Measurements from ENCODE around the gene ZFAND3.

Gene ZFAND3

GRCh38 chr6:37838219-37838921 is 18.8 kb downstream of the ZFAND3 start:
- no peak overlapping the region for H3K27ac ChIP-seq (ENCODE audit: low read length)
- no peaks in the 10 kb centered on the region for H3K36me3 ChIP-seq (ENCODE audit: control insufficient read depth, low read depth, low read length)
- H3K4me3 ChIP-seq (ENCODE audit: low read length), result no peak overlapping the region
- no peaks in the 10 kb centered on the region for H3K27me3 ChIP-seq (ENCODE audit: control insufficient read depth, insufficient read depth, low read length)
- H3K9ac ChIP-seq (ENCODE audit: low read length), result no peak overlapping the region
- H3K4me1 ChIP-seq (ENCODE audit: control insufficient read depth, low read depth, low read length), result no peaks in the 10 kb centered on the region
- no peaks in the 10 kb centered on the region for H3K9me3 ChIP-seq (ENCODE audit: control insufficient read depth, low read depth, low read length)

DNA sequence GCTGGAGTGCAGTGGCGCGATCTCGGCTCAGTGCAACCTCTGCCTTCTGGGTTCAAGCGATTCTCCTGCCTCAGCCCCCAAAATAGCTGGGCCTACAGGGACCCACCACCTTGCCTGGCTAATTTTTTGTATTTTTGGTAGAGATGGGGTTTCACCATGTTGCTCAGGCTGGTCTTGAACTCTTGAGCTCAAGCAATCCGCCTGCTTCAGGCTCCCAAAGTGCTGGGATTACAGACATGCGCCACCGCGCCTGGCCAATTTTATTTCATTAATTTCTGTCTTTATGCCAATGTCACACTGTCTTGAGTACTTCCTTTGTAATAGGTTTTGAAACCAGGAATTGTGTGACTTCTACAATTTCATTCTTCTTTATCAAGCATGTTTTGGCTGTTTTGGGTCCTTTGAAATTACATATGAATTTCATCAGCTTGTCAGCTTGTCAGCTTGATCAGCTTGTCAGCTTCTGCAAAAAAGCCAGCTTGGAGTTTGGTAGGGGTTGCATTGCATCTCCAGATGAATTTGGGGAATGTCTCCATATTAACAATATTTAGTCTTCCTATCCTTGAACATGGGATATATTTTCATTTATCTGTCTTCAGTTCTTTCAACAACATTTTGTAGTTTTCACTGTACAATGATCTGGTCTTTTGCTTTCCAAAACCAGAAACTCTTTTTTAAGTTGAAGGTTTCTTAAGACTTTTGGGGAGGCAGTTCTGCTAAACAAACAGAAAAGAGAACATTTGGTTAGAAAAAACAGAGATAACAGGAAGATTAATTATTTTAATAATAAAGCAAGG is 20.8 kb downstream of the ZFAND3 start:
- Histone ChIP-seq H3K4me3 (ENCODE audit: low read length) (no peak overlapping the region), H3K36me3 (ENCODE audit: control insufficient read depth, low read depth, low read length) (no peaks in the 10 kb centered on the region), H3K4me1 (ENCODE audit: control insufficient read depth, low read depth, low read length) (no peaks in the 10 kb centered on the region), H3K9me3 (ENCODE audit: control insufficient read depth, low read depth, low read length) (no peaks in the 10 kb centered on the region), H3K27me3 (ENCODE audit: control insufficient read depth, insufficient read depth, low read length) (no peaks in the 10 kb centered on the region), H3K27ac (ENCODE audit: low read length) (no peak overlapping the region), H3K9ac (ENCODE audit: low read length) (no peak overlapping the region)

DNA sequence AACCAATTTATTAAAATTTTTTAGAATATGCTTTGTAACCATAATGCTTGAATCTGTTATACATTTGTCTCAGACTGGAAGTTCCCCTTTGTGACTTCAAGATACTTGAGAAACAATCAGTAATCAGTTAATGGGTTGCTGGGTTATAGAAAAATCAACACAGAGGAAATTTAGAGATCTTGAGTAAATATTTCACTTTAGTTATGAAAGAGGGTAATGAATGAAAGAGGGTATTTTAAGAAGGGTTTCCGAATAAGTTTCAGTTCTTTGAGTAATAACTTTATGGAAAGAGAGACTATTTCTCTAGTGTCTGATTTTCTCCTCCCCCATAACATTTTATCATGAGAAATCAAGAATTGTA is 21.4 kb downstream of the ZFAND3 start:
- no peak overlapping the region for H3K27ac ChIP-seq (ENCODE audit: low read length)
- no peak overlapping the region for H3K9ac ChIP-seq (ENCODE audit: low read length)
- H3K36me3 ChIP-seq (ENCODE audit: control insufficient read depth, low read depth, low read length), result no peaks in the 10 kb centered on the region
- no peak overlapping the region for H3K4me3 ChIP-seq (ENCODE audit: low read length)
- no peaks in the 10 kb centered on the region for H3K9me3 ChIP-seq (ENCODE audit: control insufficient read depth, low read depth, low read length)
- H3K4me1 ChIP-seq (ENCODE audit: control insufficient read depth, low read depth, low read length), result no peaks in the 10 kb centered on the region
- no peaks in the 10 kb centered on the region for H3K27me3 ChIP-seq (ENCODE audit: control insufficient read depth, insufficient read depth, low read length)

DNA sequence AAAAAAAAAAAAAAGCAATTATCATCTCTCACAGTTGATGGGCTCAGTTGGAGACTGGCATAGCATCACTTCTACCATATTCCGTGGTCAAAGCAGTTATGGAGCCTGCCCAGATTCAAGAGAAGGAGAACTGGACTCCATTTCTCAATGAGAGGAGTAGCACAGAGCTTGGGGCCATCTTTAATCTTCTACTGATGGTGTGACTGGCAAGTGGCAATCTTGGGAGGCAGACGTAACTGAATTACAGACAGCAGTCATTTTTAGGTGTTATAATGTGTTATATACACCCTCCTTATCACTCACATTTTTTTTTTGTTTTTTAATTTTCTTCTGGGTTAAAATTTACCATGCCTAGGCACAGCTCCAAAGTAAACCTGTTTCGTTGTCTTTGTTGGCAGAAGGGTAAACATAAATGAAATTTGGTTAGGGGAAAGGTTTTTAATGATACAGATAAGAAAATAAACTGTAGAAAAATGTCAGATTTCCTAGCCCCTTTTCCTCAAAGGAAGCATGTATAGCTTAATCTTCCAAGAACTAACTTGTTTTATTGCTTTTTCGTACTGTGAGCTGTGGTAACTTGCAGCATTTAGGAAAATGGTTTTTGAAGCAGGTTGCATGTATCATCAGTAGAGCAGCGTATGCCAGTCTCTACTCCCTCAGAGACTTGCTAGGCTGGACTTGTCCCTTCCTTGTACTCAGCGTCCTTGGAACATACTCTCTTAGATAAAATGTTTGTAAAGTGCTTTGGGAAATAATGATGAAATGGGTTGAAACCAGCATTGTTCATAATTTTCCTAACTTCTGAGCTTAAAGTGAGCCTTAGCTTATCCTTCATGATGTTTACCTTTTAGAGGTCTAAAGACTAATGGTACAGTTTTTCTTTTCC is 25.7 kb downstream of the ZFAND3 start:
- H3K36me3 ChIP-seq (ENCODE audit: control insufficient read depth, low read depth, low read length), result no peaks in the 10 kb centered on the region
- H3K9me3 ChIP-seq (ENCODE audit: control insufficient read depth, low read depth, low read length), result no peaks in the 10 kb centered on the region
- peaks cover 3% of the 10 kb centered on the region for H3K4me1 ChIP-seq (ENCODE audit: control insufficient read depth, low read depth, low read length)
- no peak overlapping the region for H3K4me3 ChIP-seq (ENCODE audit: low read length)
- no peaks in the 10 kb centered on the region for H3K27me3 ChIP-seq (ENCODE audit: control insufficient read depth, insufficient read depth, low read length)
- H3K9ac ChIP-seq (ENCODE audit: low read length), result no peak overlapping the region
- H3K27ac ChIP-seq (ENCODE audit: low read length), result no peak overlapping the region

DNA sequence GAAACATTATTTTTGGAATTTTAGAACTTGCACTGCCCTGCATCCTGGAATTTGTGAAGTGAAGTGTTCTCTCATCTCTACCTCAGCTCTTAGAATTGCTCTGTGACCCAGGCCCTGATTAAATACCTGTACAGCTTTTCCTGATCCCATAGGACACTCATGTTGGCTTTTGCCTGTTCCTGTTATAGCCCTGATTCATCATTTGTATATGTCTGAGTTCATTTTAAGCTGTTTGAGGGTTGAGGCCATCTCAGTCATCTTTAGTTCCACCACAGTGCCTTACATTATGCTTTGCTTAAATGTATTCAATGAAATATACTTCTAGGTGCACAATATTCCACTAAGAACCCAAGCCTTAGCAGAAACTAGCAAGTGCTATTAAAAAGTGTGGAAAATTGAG is 26.4 kb downstream of the ZFAND3 start:
- peaks cover 3% of the 10 kb centered on the region for H3K4me1 ChIP-seq (ENCODE audit: control insufficient read depth, low read depth, low read length)
- H3K9me3 ChIP-seq (ENCODE audit: control insufficient read depth, low read depth, low read length), result no peaks in the 10 kb centered on the region
- no peaks in the 10 kb centered on the region for H3K27me3 ChIP-seq (ENCODE audit: control insufficient read depth, insufficient read depth, low read length)
- no peaks in the 10 kb centered on the region for H3K36me3 ChIP-seq (ENCODE audit: control insufficient read depth, low read depth, low read length)
- H3K9ac ChIP-seq (ENCODE audit: low read length), result no peak overlapping the region
- no peak overlapping the region for H3K4me3 ChIP-seq (ENCODE audit: low read length)
- H3K27ac ChIP-seq (ENCODE audit: low read length), result no peak overlapping the region

GRCh38 chr6:37847704-37848103 is 28.2 kb downstream of the ZFAND3 start:
- H3K36me3 ChIP-seq (ENCODE audit: control insufficient read depth, low read depth, low read length), result no peaks in the 10 kb centered on the region
- H3K4me1 ChIP-seq (ENCODE audit: control insufficient read depth, low read depth, low read length), result peaks cover 3% of the 10 kb centered on the region

DNA sequence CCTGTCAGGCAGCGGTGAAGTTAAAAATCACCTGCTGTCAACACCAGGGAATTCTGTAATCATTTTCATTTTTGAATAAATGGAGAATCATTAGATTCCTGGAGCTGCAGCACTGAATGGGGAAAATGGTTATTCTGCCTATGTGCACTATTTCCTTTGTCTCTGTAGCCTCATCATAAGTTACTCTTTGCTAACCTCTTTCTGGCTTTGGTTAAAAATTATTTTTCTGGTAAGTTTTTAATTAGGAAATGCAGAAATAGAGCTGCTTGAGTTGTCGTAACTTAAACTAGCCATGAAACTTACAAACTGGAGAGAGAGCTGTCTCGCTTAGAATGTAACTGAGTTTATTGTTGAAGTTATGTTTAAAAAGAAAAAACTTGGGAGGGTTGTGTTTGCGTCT is 28.8 kb downstream of the ZFAND3 start:
- Histone ChIP-seq H3K9me3 (ENCODE audit: control insufficient read depth, low read depth, low read length) (no peaks in the 10 kb centered on the region), H3K27me3 (ENCODE audit: control insufficient read depth, insufficient read depth, low read length) (no peaks in the 10 kb centered on the region), H3K36me3 (ENCODE audit: control insufficient read depth, low read depth, low read length) (no peaks in the 10 kb centered on the region), H3K27ac (ENCODE audit: low read length) (no peak overlapping the region), H3K4me1 (ENCODE audit: control insufficient read depth, low read depth, low read length) (peaks cover 3% of the 10 kb centered on the region), H3K4me3 (ENCODE audit: low read length) (no peak overlapping the region), H3K9ac (ENCODE audit: low read length) (no peak overlapping the region)

More at GRCh38 chr6:37847704-37848103, 28.2 kb downstream of the ZFAND3 start:
- Histone ChIP-seq H3K27me3 (ENCODE audit: control insufficient read depth, insufficient read depth, low read length) (no peaks in the 10 kb centered on the region), H3K9me3 (ENCODE audit: control insufficient read depth, low read depth, low read length) (no peaks in the 10 kb centered on the region), H3K27ac (ENCODE audit: low read length) (no peak overlapping the region), H3K9ac (ENCODE audit: low read length) (no peak overlapping the region), H3K4me3 (ENCODE audit: low read length) (no peak overlapping the region)

- H3K9ac ChIP-seq (ENCODE audit: low read length), result no peak overlapping the region
- H3K4me1 ChIP-seq (ENCODE audit: control insufficient read depth, low read depth, low read length), result peaks cover 3% of the 10 kb centered on the region
- H3K27me3 ChIP-seq (ENCODE audit: control insufficient read depth, insufficient read depth, low read length), result no peaks in the 10 kb centered on the region
- no peaks in the 10 kb centered on the region for H3K36me3 ChIP-seq (ENCODE audit: control insufficient read depth, low read depth, low read length)
- H3K27ac ChIP-seq (ENCODE audit: low read length), result no peak overlapping the region
- no peak overlapping the region for H3K4me3 ChIP-seq (ENCODE audit: low read length)
- H3K9me3 ChIP-seq (ENCODE audit: control insufficient read depth, low read depth, low read length), result no peaks in the 10 kb centered on the region
Observed at GRCh38 chr6:37850260-37850659, 30.7 kb downstream of the ZFAND3 start.

DNA sequence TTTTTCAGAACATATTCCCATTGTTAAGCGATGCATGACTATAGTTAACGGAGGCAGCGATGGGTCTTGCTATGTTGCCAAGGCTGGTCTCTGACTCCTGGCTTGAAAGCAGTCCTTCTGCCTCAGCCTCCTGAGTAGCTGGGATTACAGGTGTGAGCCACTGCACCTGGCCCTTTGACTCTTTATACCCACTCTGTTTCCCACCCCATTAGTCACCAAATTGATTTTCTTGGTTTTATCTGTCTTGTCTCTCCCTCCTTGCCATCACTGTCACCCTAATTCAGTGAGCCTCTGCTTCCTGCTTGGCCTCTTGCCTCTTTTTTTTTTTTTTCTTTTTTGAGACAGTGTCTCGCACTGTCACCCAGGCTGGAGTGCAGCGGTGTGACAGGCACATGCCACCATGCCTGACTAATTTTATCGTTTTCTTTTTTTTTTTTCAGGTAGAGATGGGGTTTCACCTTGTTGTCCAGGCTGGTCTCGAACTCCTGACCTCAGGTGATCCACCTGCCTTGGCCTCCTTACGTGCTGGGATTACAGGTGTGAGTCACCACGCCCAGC is 31.3 kb downstream of the ZFAND3 start:
- H3K27me3 ChIP-seq (ENCODE audit: control insufficient read depth, insufficient read depth, low read length), result no peaks in the 10 kb centered on the region
- H3K4me1 ChIP-seq (ENCODE audit: control insufficient read depth, low read depth, low read length), result peaks cover 3% of the 10 kb centered on the region
- no peaks in the 10 kb centered on the region for H3K36me3 ChIP-seq (ENCODE audit: control insufficient read depth, low read depth, low read length)
- no peak overlapping the region for H3K9ac ChIP-seq (ENCODE audit: low read length)
- H3K9me3 ChIP-seq (ENCODE audit: control insufficient read depth, low read depth, low read length), result no peaks in the 10 kb centered on the region
- H3K27ac ChIP-seq (ENCODE audit: low read length), result no peak overlapping the region
- no peak overlapping the region for H3K4me3 ChIP-seq (ENCODE audit: low read length)

GRCh38 chr6:37851997-37852524 is 32.5 kb downstream of the ZFAND3 start:
- H3K27ac ChIP-seq (ENCODE audit: low read length), result no peak overlapping the region
- H3K27me3 ChIP-seq (ENCODE audit: control insufficient read depth, insufficient read depth, low read length), result no peaks in the 10 kb centered on the region
- H3K4me1 ChIP-seq (ENCODE audit: control insufficient read depth, low read depth, low read length), result peaks cover 3% of the 10 kb centered on the region
- H3K9ac ChIP-seq (ENCODE audit: low read length), result no peak overlapping the region
- H3K36me3 ChIP-seq (ENCODE audit: control insufficient read depth, low read depth, low read length), result no peaks in the 10 kb centered on the region
- no peaks in the 10 kb centered on the region for H3K9me3 ChIP-seq (ENCODE audit: control insufficient read depth, low read depth, low read length)
- no peak overlapping the region for H3K4me3 ChIP-seq (ENCODE audit: low read length)

DNA sequence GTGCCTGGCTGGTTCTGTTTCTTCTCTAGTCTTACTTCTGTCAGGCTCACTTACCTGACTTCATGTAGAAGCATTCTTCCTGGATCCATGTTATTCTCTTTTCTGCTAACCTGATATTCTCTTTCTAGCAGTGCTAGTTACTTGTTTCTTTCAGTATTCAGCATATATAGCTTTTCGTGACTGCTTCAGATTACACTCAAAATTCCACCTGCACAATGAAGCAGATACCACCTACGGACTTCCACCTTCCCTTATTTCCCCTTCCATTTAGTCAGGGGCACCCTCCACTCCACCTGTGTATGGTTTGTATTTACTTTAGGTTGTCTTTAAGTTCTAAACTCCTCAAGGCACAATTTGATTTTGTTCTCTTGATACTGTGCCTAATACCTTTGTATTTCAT is 36.8 kb downstream of the ZFAND3 start:
- no peaks in the 10 kb centered on the region for H3K36me3 ChIP-seq (ENCODE audit: control insufficient read depth, low read depth, low read length)
- H3K9ac ChIP-seq (ENCODE audit: low read length), result no peak overlapping the region
- no peaks in the 10 kb centered on the region for H3K27me3 ChIP-seq (ENCODE audit: control insufficient read depth, insufficient read depth, low read length)
- no peak overlapping the region for H3K27ac ChIP-seq (ENCODE audit: low read length)
- no peaks in the 10 kb centered on the region for H3K9me3 ChIP-seq (ENCODE audit: control insufficient read depth, low read depth, low read length)
- H3K4me1 ChIP-seq (ENCODE audit: control insufficient read depth, low read depth, low read length), result no peaks in the 10 kb centered on the region
- H3K4me3 ChIP-seq (ENCODE audit: low read length), result no peak overlapping the region

All from iPS-18a (cell line).